ENCODE results near the gene GPR84. TPM values are rescaled to one million over a fixed set of nuclear protein-coding genes. Genes with fewer than 3 reads are reported as not detected.
"Not testable (repeated sequence)": the region's sequence is repeated elsewhere in the genome, so short reads cannot be mapped to it uniquely, and the experiment has no call there.

GPR84 gene
- total RNA-seq, 1 donor from 2014 or later, result 2.9 TPM

GRCh38 chr12:54325442-54326109 is 38.7 kb downstream of the GPR84 start:
- not testable (repeated sequence) for DNase-seq (ENCODE audit: low spot score)

- DNase-seq (ENCODE audit: low spot score), result peak; percentile 100
These were observed 39.5 kb downstream of the GPR84 start, which contains the start of gene COPZ1 for GRCh38 chr12:54324617-54325441. TSS of gene COPZ1 (plus strand) at chr12:54325131. CDS start at chr12:54325164, 33 bp downstream.

- DNase-seq (ENCODE audit: low spot score), result no peak
These were observed 42.9 kb downstream of the GPR84 start for GRCh38 chr12:54321363-54321762.

Other genes with a start within 250 kb of the GPR84 start
- 34.2 TPM for gene SMUG1, start 175.5 kb downstream of the GPR84 start, total RNA-seq (ENCODE audit: insufficient read depth, low replicate concordance)
- gene CBX5, start 84.4 kb downstream of the GPR84 start, total RNA-seq (ENCODE audit: insufficient read depth, low replicate concordance), result 34.4 TPM
- 249 TPM for gene HNRNPA1, start 83.8 kb downstream of the GPR84 start, total RNA-seq (ENCODE audit: insufficient read depth, low replicate concordance)
- 4.8 TPM for gene NFE2, start 63.5 kb downstream of the GPR84 start, total RNA-seq (ENCODE audit: insufficient read depth, low replicate concordance)
- 91.0 TPM for gene COPZ1, start 39.4 kb downstream of the GPR84 start, total RNA-seq (ENCODE audit: insufficient read depth, low replicate concordance)
- gene ZNF385A, start 20.2 kb upstream of the GPR84 start, total RNA-seq (ENCODE audit: insufficient read depth, low replicate concordance), result 14.9 TPM
- gene ITGA5, start 54.8 kb upstream of the GPR84 start, total RNA-seq (ENCODE audit: insufficient read depth, low replicate concordance), result 251 TPM
- 6.5 TPM for gene GTSF1, start 109.1 kb upstream of the GPR84 start, total RNA-seq (ENCODE audit: insufficient read depth, low replicate concordance)
- 59.7 TPM for gene NCKAP1L, start 133.3 kb upstream of the GPR84 start, total RNA-seq (ENCODE audit: insufficient read depth, low replicate concordance)
- gene PDE1B, start 185.1 kb upstream of the GPR84 start, total RNA-seq (ENCODE audit: insufficient read depth, low replicate concordance), result 1.9 TPM
- gene PPP1R1A, start 224.2 kb upstream of the GPR84 start, total RNA-seq (ENCODE audit: insufficient read depth, low replicate concordance), result 2.9 TPM